DOHH2 (cell line): ENCODE measurements around the gene PSME2.

Source experiments
- EZH2phosphoT487 ChIP-seq: fragments of 200-600 bp; sonication (generic); IDR thresholded peaks from 2 replicates; pipeline ENCODE4 v1.6.1; 2017; ENCODE audit warnings: borderline replicate concordance, mild to moderate bottlenecking, antibody characterized with exemption, low read length, moderate library complexity, mixed read lengths
- TF ChIP-seq, protein P1 (sequence below): fragments of 200-600 bp; sonication (generic); IDR thresholded peaks from one replicate; pipeline ENCODE4 v1.5.1; 2014; ENCODE audit warnings: antibody characterized with exemption, mild to moderate bottlenecking, low read depth, low read length; ENCODE audit not compliant: poor library complexity, severe bottlenecking

DNA sequence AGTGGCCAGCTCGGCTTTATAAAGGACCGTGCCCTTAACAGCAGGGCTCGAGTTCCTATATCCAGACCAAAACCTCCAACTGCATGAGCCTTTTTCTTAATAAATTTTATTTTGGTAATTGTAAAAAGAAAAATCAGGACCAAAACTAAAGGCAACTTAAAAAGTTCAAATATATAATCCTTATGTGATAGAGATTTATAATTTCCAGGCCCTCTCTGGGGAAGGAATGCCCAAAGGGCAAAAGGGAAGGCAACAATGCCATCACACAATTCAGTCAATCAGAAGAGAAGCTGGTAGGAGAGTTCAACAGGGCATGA lies 42.6 kb upstream of the PSME2 start:
- TF ChIP-seq, protein P1, sequence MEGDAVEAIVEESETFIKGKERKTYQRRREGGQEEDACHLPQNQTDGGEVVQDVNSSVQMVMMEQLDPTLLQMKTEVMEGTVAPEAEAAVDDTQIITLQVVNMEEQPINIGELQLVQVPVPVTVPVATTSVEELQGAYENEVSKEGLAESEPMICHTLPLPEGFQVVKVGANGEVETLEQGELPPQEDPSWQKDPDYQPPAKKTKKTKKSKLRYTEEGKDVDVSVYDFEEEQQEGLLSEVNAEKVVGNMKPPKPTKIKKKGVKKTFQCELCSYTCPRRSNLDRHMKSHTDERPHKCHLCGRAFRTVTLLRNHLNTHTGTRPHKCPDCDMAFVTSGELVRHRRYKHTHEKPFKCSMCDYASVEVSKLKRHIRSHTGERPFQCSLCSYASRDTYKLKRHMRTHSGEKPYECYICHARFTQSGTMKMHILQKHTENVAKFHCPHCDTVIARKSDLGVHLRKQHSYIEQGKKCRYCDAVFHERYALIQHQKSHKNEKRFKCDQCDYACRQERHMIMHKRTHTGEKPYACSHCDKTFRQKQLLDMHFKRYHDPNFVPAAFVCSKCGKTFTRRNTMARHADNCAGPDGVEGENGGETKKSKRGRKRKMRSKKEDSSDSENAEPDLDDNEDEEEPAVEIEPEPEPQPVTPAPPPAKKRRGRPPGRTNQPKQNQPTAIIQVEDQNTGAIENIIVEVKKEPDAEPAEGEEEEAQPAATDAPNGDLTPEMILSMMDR: no peak
- no peak for TF ChIP-seq EZH2phosphoT487
